ENCODE results near the gene TUSC1.

The TUSC1 gene

GRCh38 chr9:25716220-25716872 is 38.1 kb upstream of the TUSC1 start:
- Histone ChIP-seq H3K4me2 (ENCODE audit: low read depth, low read length) (no peak overlapping the region), H2AFZ (ENCODE audit: low read length) (no peak overlapping the region), H3F3A (ENCODE audit: insufficient read depth, low read length) (no peaks in the 10 kb centered on the region), H3K27me3 (replicated peaks; ENCODE audit: insufficient read depth, low read length) (no peaks in the 10 kb centered on the region), H3K79me2 (ENCODE audit: low read length) (no peaks in the 10 kb centered on the region), H3K36me3 (replicated peaks; ENCODE audit: insufficient read depth, low read length) (no peaks in the 10 kb centered on the region), H4K20me1 (ENCODE audit: insufficient read depth, low read length) (no peaks in the 10 kb centered on the region), H3K9me3 (replicated peaks; ENCODE audit: insufficient read depth, low read length) (no peaks in the 10 kb centered on the region), H3K9ac (ENCODE audit: low read length) (no peak overlapping the region), H3K27ac (ENCODE audit: low read length) (no peak overlapping the region), H3K9me2 (replicated peaks; ENCODE audit: insufficient read depth, low read length) (no peaks in the 10 kb centered on the region), H3K4me1 (ENCODE audit: low read length) (no peaks in the 10 kb centered on the region), H3K4me3 (ENCODE audit: low read length) (no peak overlapping the region)
- no peak for TF ChIP-seq EZH2 (optimal IDR thresholded peaks at IDR 0.05; ENCODE audit: low read depth, low read length)
- TF ChIP-seq CTCF (IDR thresholded peaks at IDR 0.05; ENCODE audit: low read length): 0 out of 2 replicates have a peak, but pooled peaks have one; percentile 3
- TF ChIP-seq EZH2phosphoT487 (IDR thresholded peaks at IDR 0.05; ENCODE audit: low read length): no peak
- no peak for DNase-seq

- no peaks in the 10 kb centered on the region for H3K4me1 ChIP-seq (ENCODE audit: low read length)
These were observed 31.7 kb upstream of the TUSC1 start for GRCh38 chr9:25709941-25710340.

GRCh38 chr9:25704800-25705199 is 26.6 kb upstream of the TUSC1 start:
- H3K36me3 ChIP-seq (replicated peaks; ENCODE audit: insufficient read depth, low read length): no peaks in the 10 kb centered on the region
- H3K4me2 ChIP-seq (ENCODE audit: low read depth, low read length): no peak overlapping the region
- TF ChIP-seq EZH2 (optimal IDR thresholded peaks at IDR 0.05; ENCODE audit: low read depth, low read length): no peak
- no peak for TF ChIP-seq EZH2phosphoT487 (IDR thresholded peaks at IDR 0.05; ENCODE audit: low read length)
- no peak for TF ChIP-seq CTCF (IDR thresholded peaks at IDR 0.05; ENCODE audit: low read length)
- H3K27me3 ChIP-seq (replicated peaks; ENCODE audit: insufficient read depth, low read length): no peaks in the 10 kb centered on the region
- H3F3A ChIP-seq (ENCODE audit: insufficient read depth, low read length): no peaks in the 10 kb centered on the region
- no peak overlapping the region for H3K9ac ChIP-seq (ENCODE audit: low read length)
- no peak overlapping the region for H3K4me3 ChIP-seq (ENCODE audit: low read length)
- H3K9me3 ChIP-seq (replicated peaks; ENCODE audit: insufficient read depth, low read length): no peaks in the 10 kb centered on the region
- DNase-seq: no peak
- no peak overlapping the region for H3K27ac ChIP-seq (ENCODE audit: low read length)
- H2AFZ ChIP-seq (ENCODE audit: low read length): no peak overlapping the region
- H3K79me2 ChIP-seq (ENCODE audit: low read length): no peaks in the 10 kb centered on the region
- no peaks in the 10 kb centered on the region for H3K9me2 ChIP-seq (replicated peaks; ENCODE audit: insufficient read depth, low read length)
- H3K4me1 ChIP-seq (ENCODE audit: low read length): no peaks in the 10 kb centered on the region
- no peaks in the 10 kb centered on the region for H4K20me1 ChIP-seq (ENCODE audit: insufficient read depth, low read length)

More at GRCh38 chr9:25709941-25710340, 31.7 kb upstream of the TUSC1 start:
- no peaks in the 10 kb centered on the region for H3K36me3 ChIP-seq (replicated peaks; ENCODE audit: insufficient read depth, low read length)
- H3K79me2 ChIP-seq (ENCODE audit: low read length): no peaks in the 10 kb centered on the region
- H3K4me3 ChIP-seq (ENCODE audit: low read length): no peak overlapping the region
- no peaks in the 10 kb centered on the region for H3F3A ChIP-seq (ENCODE audit: insufficient read depth, low read length)
- H3K27me3 ChIP-seq (replicated peaks; ENCODE audit: insufficient read depth, low read length): no peaks in the 10 kb centered on the region
- no peaks in the 10 kb centered on the region for H3K9me2 ChIP-seq (replicated peaks; ENCODE audit: insufficient read depth, low read length)
- no peaks in the 10 kb centered on the region for H3K9me3 ChIP-seq (replicated peaks; ENCODE audit: insufficient read depth, low read length)
- no peak overlapping the region for H3K27ac ChIP-seq (ENCODE audit: low read length)
- no peak for DNase-seq
- H4K20me1 ChIP-seq (ENCODE audit: insufficient read depth, low read length): no peaks in the 10 kb centered on the region
- no peak overlapping the region for H2AFZ ChIP-seq (ENCODE audit: low read length)
- no peak overlapping the region for H3K4me2 ChIP-seq (ENCODE audit: low read depth, low read length)
- H3K9ac ChIP-seq (ENCODE audit: low read length): no peak overlapping the region
- TF ChIP-seq CTCF (IDR thresholded peaks at IDR 0.05; ENCODE audit: low read length) (no peak), EZH2phosphoT487 (IDR thresholded peaks at IDR 0.05; ENCODE audit: low read length) (no peak), EZH2 (optimal IDR thresholded peaks at IDR 0.05; ENCODE audit: low read depth, low read length) (no peak)

Measured in MM.1S (cell line).